ENCODE measurements around the gene ARMC7. TPM values are rescaled to one million over a fixed set of nuclear protein-coding genes. Genes with fewer than 3 reads are reported as not detected.

The ARMC7 gene
- total RNA-seq, 1 experiment from 2014 or later = 12.3 TPM

DNA sequence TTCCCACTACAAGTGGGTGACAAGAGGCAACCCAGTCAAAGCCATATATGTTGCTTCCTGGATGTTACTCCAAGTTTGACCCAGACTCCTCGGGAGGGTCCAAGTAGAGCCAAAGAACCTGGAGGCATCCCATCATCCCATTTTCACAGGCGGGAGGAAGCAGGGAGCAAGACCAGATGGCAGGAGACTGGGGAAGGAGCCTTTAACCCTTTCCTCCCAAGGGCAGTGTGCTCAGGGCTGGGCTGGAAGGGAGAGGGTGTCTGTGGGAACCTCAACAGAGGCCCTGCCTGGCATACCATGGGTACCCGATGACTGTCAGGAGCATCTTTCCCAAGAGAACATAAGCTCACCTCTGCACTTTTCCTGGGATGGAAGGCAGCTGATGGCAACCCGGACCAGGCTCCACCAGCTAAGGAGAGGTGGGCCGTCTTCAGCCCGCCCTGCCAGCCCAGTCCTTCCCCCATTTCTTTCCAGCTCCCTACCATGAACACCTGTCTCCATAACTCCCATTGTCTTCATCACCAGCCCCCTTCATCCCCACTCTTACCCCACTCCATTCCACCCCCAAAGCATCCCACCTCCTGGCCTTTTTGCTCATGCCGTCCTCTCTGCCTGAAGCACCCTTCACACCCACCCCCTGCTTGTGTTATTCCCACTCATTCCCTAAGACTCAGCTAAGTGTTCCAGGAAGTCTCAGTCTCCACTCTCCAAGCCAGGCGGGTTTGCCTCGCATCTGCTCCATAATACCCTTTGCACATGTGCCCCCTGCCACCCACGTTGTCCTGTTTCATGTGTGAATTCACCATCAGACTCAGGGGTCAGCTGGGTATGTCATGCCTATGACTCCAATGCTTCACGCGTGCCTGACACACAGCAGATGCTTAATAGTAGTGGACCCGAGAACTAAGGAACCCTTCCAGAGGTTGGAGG lies 27.9 kb upstream of the ARMC7 start:
- DNase-seq (ENCODE audit: low spot score) = no peak
- H3K9me3 ChIP-seq (ENCODE audit: low read depth, low read length, poor library complexity, severe bottlenecking) = no peaks in the 10 kb centered on the region
- no TSS peak for BruUV-seq (replicated peaks)
- H3K4me1 ChIP-seq (ENCODE audit: insufficient read depth, low read length, poor library complexity, severe bottlenecking) = peaks cover 15% of the 10 kb centered on the region
- no peaks in the 10 kb centered on the region for H3K27me3 ChIP-seq (replicated peaks; ENCODE audit: insufficient read depth, low read depth, low read length, poor library complexity)
- no peaks in the 10 kb centered on the region for H3K36me3 ChIP-seq (ENCODE audit: insufficient read depth, low read length, poor library complexity, severe bottlenecking)
- H3K27ac ChIP-seq (ENCODE audit: low read depth, low read length, poor library complexity, severe bottlenecking) = no peak overlapping the region
- ChIA-PET CTCF (no interaction called here), POLR2A (ENCODE audit: low non-redundant PET) (no interaction called here)
- intact Hi-C loops (cut with micrococcal nuclease; ENCODE audit: unreplicated experiment) = no loop called here
- H3K4me3 ChIP-seq (ENCODE audit: low read depth, low read length, poor library complexity, severe bottlenecking) = no peak overlapping the region
- no peak for TF ChIP-seq EZH2 (IDR thresholded peaks at IDR 0.05; ENCODE audit: borderline replicate concordance, low read depth, low read length, poor library complexity, severe bottlenecking)
- TF ChIP-seq CTCF (conservative IDR thresholded peaks at IDR 0.05; ENCODE audit: low read depth, low read length) = no peak

- ChIA-PET CTCF (no interaction called here), POLR2A (ENCODE audit: low non-redundant PET) (no interaction called here)
- Histone ChIP-seq H3K4me3 (ENCODE audit: low read depth, low read length, poor library complexity, severe bottlenecking) (no peak overlapping the region), H3K36me3 (ENCODE audit: insufficient read depth, low read length, poor library complexity, severe bottlenecking) (no peaks in the 10 kb centered on the region), H3K27me3 (replicated peaks; ENCODE audit: insufficient read depth, low read depth, low read length, poor library complexity) (no peaks in the 10 kb centered on the region), H3K27ac (ENCODE audit: low read depth, low read length, poor library complexity, severe bottlenecking) (no peak overlapping the region), H3K9me3 (ENCODE audit: low read depth, low read length, poor library complexity, severe bottlenecking) (no peaks in the 10 kb centered on the region), H3K4me1 (ENCODE audit: insufficient read depth, low read length, poor library complexity, severe bottlenecking) (peaks cover 19% of the 10 kb centered on the region)
- intact Hi-C loops (cut with micrococcal nuclease; ENCODE audit: unreplicated experiment) = no loop called here
- no peak for DNase-seq (ENCODE audit: low spot score)
- no peak for TF ChIP-seq CTCF (conservative IDR thresholded peaks at IDR 0.05; ENCODE audit: low read depth, low read length)
- no peak for TF ChIP-seq EZH2 (IDR thresholded peaks at IDR 0.05; ENCODE audit: borderline replicate concordance, low read depth, low read length, poor library complexity, severe bottlenecking)
- no TSS peak for BruUV-seq (replicated peaks)
Observed at GRCh38 chr17:75082683-75083082, 27.1 kb upstream of the ARMC7 start.

GRCh38 chr17:75084039-75084660 lies 25.6 kb upstream of the ARMC7 start:
- no TSS peak for BruUV-seq (replicated peaks)

More at GRCh38 chr17:75084039-75084660, 25.6 kb upstream of the ARMC7 start:
- Histone ChIP-seq H3K4me3 (ENCODE audit: low read depth, low read length, poor library complexity, severe bottlenecking) (no peak overlapping the region), H3K9me3 (ENCODE audit: low read depth, low read length, poor library complexity, severe bottlenecking) (no peaks in the 10 kb centered on the region), H3K27me3 (replicated peaks; ENCODE audit: insufficient read depth, low read depth, low read length, poor library complexity) (no peaks in the 10 kb centered on the region), H3K36me3 (ENCODE audit: insufficient read depth, low read length, poor library complexity, severe bottlenecking) (no peaks in the 10 kb centered on the region), H3K27ac (ENCODE audit: low read depth, low read length, poor library complexity, severe bottlenecking) (no peak overlapping the region), H3K4me1 (ENCODE audit: insufficient read depth, low read length, poor library complexity, severe bottlenecking) (peaks cover 8% of the 10 kb centered on the region)
- TF ChIP-seq EZH2 (IDR thresholded peaks at IDR 0.05; ENCODE audit: borderline replicate concordance, low read depth, low read length, poor library complexity, severe bottlenecking) = no peak
- no peak for TF ChIP-seq CTCF (conservative IDR thresholded peaks at IDR 0.05; ENCODE audit: low read depth, low read length)
- no peak for DNase-seq (ENCODE audit: low spot score)
- intact Hi-C loops (cut with micrococcal nuclease; ENCODE audit: unreplicated experiment) = no loop called here
- ChIA-PET POLR2A (ENCODE audit: low non-redundant PET) (no interaction called here), CTCF (no interaction called here)

Data from A673 (cell line).